IMR-90 (cell line): ENCODE measurements around the gene FNBP1L. TPM values are rescaled to one million over a fixed set of nuclear protein-coding genes. Genes with fewer than 3 reads are reported as not detected.

Experiments
- ATAC-seq: fragments of 200-7000 bp; cut with Tn5 transposase; 2 replicates; pipeline ENCODE4 v1.9.1; 2020; ENCODE audit warnings: low read depth, mild to moderate bottlenecking, moderate library complexity
- BruUV-seq: library from RNA; stranded (reverse); fragments of 400-500 nt; replicated peaks from 2 replicates; lab custom pipeline; 2021; lab: Mats Ljungman, UMichigan
- CTCF ChIA-PET: fragments of 300-600 bp; formaldehyde crosslinking; extraction: SDS; loops from one replicate; lab custom pipeline; 2021; ENCODE audit warnings: antibody characterized with exemption; lab: Yijun Ruan, JAX
- POLR2A ChIA-PET: fragments of 300-600 bp; sonication (Branson Sonifier 250); formaldehyde crosslinking; loops from one replicate; lab custom pipeline; 2022; ENCODE audit warnings: antibody characterized with exemption; ENCODE audit not compliant: unreplicated experiment; lab: Charles Lee
- DNase-seq: peaks from one replicate; pipeline ENCODE4 v3.0.0; 2013
- H2AFZ ChIP-seq: replicated peaks from 2 replicates; pipeline ENCODE3; 2013; ENCODE audit warnings: low read length, mild to moderate bottlenecking; ENCODE audit not compliant: poor library complexity
- H2AK5ac ChIP-seq: 2 replicates; pipeline ENCODE4 v1.6.1; 2013; ENCODE audit warnings: low read depth, low read length, inconsistent platforms
- H2AK9ac ChIP-seq: replicated peaks from 2 replicates; pipeline ENCODE3; 2013; ENCODE audit warnings: mild to moderate bottlenecking, low read depth, low read length, moderate library complexity; ENCODE audit not compliant: poor library complexity
- H2BK120ac ChIP-seq: 2 replicates; pipeline ENCODE4 v1.6.1; 2013; ENCODE audit warnings: low read depth, low read length, inconsistent platforms
- H2BK15ac ChIP-seq: 3 replicates; pipeline ENCODE4 v1.6.1; 2013; ENCODE audit warnings: low read depth, low read length, inconsistent platforms
- H2BK20ac ChIP-seq: 2 replicates; pipeline ENCODE4 v1.6.1; 2013; ENCODE audit warnings: low read depth, mild to moderate bottlenecking, inconsistent platforms, low read length, moderate library complexity
- H2BK5ac ChIP-seq: 2 replicates; pipeline ENCODE4 v1.6.1; 2013; ENCODE audit warnings: mild to moderate bottlenecking, low read depth, low read length, inconsistent platforms; ENCODE audit not compliant: poor library complexity, severe bottlenecking
- H3K14ac ChIP-seq: replicated peaks from 2 replicates; pipeline ENCODE4 v1.6.1; 2013; ENCODE audit warnings: low read depth, low read length, inconsistent platforms
- H3K18ac ChIP-seq: 2 replicates; pipeline ENCODE4 v1.6.1; 2013; ENCODE audit warnings: low read depth, low read length, control low read depth
- H3K23ac ChIP-seq: 2 replicates; pipeline ENCODE4 v1.6.1; 2013; ENCODE audit warnings: low read depth, low read length, inconsistent platforms
- H3K27ac ChIP-seq: 2 replicates; pipeline ENCODE4 v1.5.1; 2013; ENCODE audit warnings: mild to moderate bottlenecking, control low read depth, low read length; ENCODE audit not compliant: insufficient read depth
- H3K27me3 ChIP-seq: 2 replicates; pipeline ENCODE4 v1.6.1; 2013; ENCODE audit warnings: low read length; ENCODE audit not compliant: control insufficient read depth, insufficient read depth
- H3K36me3 ChIP-seq: 2 replicates; pipeline ENCODE4 v1.6.1; 2013; ENCODE audit warnings: low read length, mixed read lengths; ENCODE audit not compliant: control insufficient read depth, insufficient read depth
- H3K4ac ChIP-seq: 2 replicates; pipeline ENCODE4 v1.6.1; 2013; ENCODE audit warnings: low read depth, low read length, inconsistent platforms
- H3K4me1 ChIP-seq: 2 replicates; pipeline ENCODE4 v1.6.1; 2013; ENCODE audit warnings: low read length, mixed read lengths; ENCODE audit not compliant: control insufficient read depth, insufficient read depth
- H3K4me2 ChIP-seq: 2 replicates; pipeline ENCODE4 v1.6.1; 2013; ENCODE audit warnings: low read depth, mild to moderate bottlenecking, control low read depth, low read length, moderate library complexity
- H3K4me3 ChIP-seq: 2 replicates; pipeline ENCODE4 v1.5.1; 2013; ENCODE audit warnings: low read depth, mild to moderate bottlenecking, control low read depth, low read length, moderate library complexity; ENCODE audit not compliant: insufficient read depth
- H3K56ac ChIP-seq: 2 replicates; pipeline ENCODE4 v1.6.1; 2013; ENCODE audit warnings: low read length, inconsistent platforms; ENCODE audit not compliant: insufficient read depth; ENCODE audit errors: extremely low read depth
- H3K79me1 ChIP-seq, 2 experiments: 2 replicates each; pipeline ENCODE4 v1.6.1; 2013; ENCODE audit warnings: low read length in 2 of 2, inconsistent platforms in 1 of 2, low read depth in 1 of 2
- H3K9ac ChIP-seq: 2 replicates; pipeline ENCODE4 v1.6.1; 2013; ENCODE audit warnings: low read depth, low read length, control low read depth
- H3K9me1 ChIP-seq: 2 replicates; pipeline ENCODE4 v1.6.1; 2013; ENCODE audit warnings: low read length, inconsistent platforms; ENCODE audit not compliant: insufficient read depth
- H3K9me3 ChIP-seq: 2 replicates; pipeline ENCODE4 v1.6.1; 2013; ENCODE audit warnings: low read length; ENCODE audit not compliant: control insufficient read depth, insufficient read depth
- H4K20me1 ChIP-seq: 2 replicates; pipeline ENCODE4 v1.6.1; 2013; ENCODE audit warnings: low read length, inconsistent platforms; ENCODE audit not compliant: insufficient read depth
- H4K5ac ChIP-seq: 2 replicates; pipeline ENCODE4 v1.6.1; 2013; ENCODE audit warnings: mild to moderate bottlenecking, low read depth, low read length, control low read depth
- H4K8ac ChIP-seq, 2 experiments: 2 replicates each; pipeline ENCODE4 v1.6.1; 2013; ENCODE audit warnings: low read depth in 2 of 2, low read length in 2 of 2, control low read depth in 1 of 2, inconsistent platforms in 1 of 2
- H4K91ac ChIP-seq: 2 replicates; pipeline ENCODE4 v1.6.1; 2013; ENCODE audit warnings: low read depth, low read length, inconsistent platforms; ENCODE audit not compliant: insufficient read depth
- BHLHE40 ChIP-seq: fragments of 150-350 bp; IDR thresholded peaks from 2 replicates; pipeline ENCODE4 v1.6.1; 2016; ENCODE audit warnings: mild to moderate bottlenecking, low read depth, low read length
- CHD1 ChIP-seq: IDR thresholded peaks from 2 replicates; pipeline ENCODE4 v1.6.1; 2012; ENCODE audit warnings: low read depth, low read length, improper control_type of control experiment
- CTCF ChIP-seq: conservative IDR thresholded peaks from 2 replicates; pipeline ENCODE4 v1.5.1; 2012; ENCODE audit warnings: mild to moderate bottlenecking, low read depth, low read length, improper control_type of control experiment
- ELK1 ChIP-seq: fragments of 150-350 bp; IDR thresholded peaks from 2 replicates; pipeline ENCODE4 v1.6.1; 2016; ENCODE audit warnings: low read depth, mild to moderate bottlenecking, low read length, moderate library complexity, borderline replicate concordance
- FOS ChIP-seq: fragments of 150-350 bp; IDR thresholded peaks from 2 replicates; pipeline ENCODE4 v1.6.1; 2016; ENCODE audit warnings: low read depth, low read length
- MAFK ChIP-seq: IDR thresholded peaks from 2 replicates; pipeline ENCODE4 v1.6.1; 2012; ENCODE audit warnings: low read depth, low read length, improper control_type of control experiment
- MAZ ChIP-seq: IDR thresholded peaks from 2 replicates; pipeline ENCODE4 v1.6.1; 2012; ENCODE audit warnings: low read depth, mild to moderate bottlenecking, low read length, improper control_type of control experiment, moderate library complexity, borderline replicate concordance
- MXI1 ChIP-seq: IDR thresholded peaks from 2 replicates; pipeline ENCODE4 v1.6.1; 2012; ENCODE audit warnings: low read depth, mild to moderate bottlenecking, low read length, moderate library complexity, borderline replicate concordance
- POLR2A ChIP-seq: IDR thresholded peaks from 2 replicates; pipeline ENCODE4 v1.6.1; 2012; ENCODE audit warnings: mild to moderate bottlenecking, low read depth, low read length
- RAD21 ChIP-seq: IDR thresholded peaks from 2 replicates; pipeline ENCODE4 v1.6.1; 2012; ENCODE audit warnings: low read length, improper control_type of control experiment
- RCOR1 ChIP-seq: IDR thresholded peaks from 2 replicates; pipeline ENCODE4 v1.6.1; 2012; ENCODE audit warnings: mild to moderate bottlenecking, low read length, improper control_type of control experiment; ENCODE audit not compliant: insufficient replicate concordance
- RFX5 ChIP-seq: IDR thresholded peaks from 2 replicates; pipeline ENCODE4 v1.8.0; 2012; ENCODE audit warnings: low read depth, mild to moderate bottlenecking, low read length, moderate library complexity
- WGBS, 2 experiments: methylation state at CpG; one replicate each; pipeline versions ENCODE4 v1.1.5 to v1.1.7; 2013; ENCODE audit warnings: missing lambda C conversion rate in 2 of 2; ENCODE audit not compliant: insufficient read length in 1 of 2; ENCODE audit errors: extremely low coverage in 2 of 2; 5-methylcytosine and 5-hydroxymethylcytosine counted together
- dilution Hi-C: fragments of 300-500 bp; cut with HindIII; formaldehyde crosslinking; loops from one replicate; pipeline ENCODE4 v1.14.3; 2018; ENCODE audit warnings: low sequenced_read_pairs; ENCODE audit not compliant: unreplicated experiment
- in situ Hi-C: fragments of 300-500 bp; cut with MboI; formaldehyde crosslinking; loops from 3 replicates; pipeline ENCODE4 v1.14.3; 2019; ENCODE audit warnings: low sequenced_read_pairs, inconsistent platforms, mixed read lengths
- intact Hi-C: fragments of 100-400 bp; cut with micrococcal nuclease; formaldehyde crosslinking; loops from 2 replicates; pipeline ENCODE4 v1.10.0; 2022
- polyA plus RNA-seq, 3 experiments: library from polyadenylated mRNA; depleted of rRNA; stranded (reverse); fragments of >200 nt; gene quantifications; 2 replicates each; pipeline ENCODE4 v1.2.3, GENCODE V29; 2012; ENCODE audit warnings: low replicate concordance in 1 of 3
- total RNA-seq: library from RNA; depleted of rRNA; stranded (reverse); fragments of >200 nt; gene quantifications from 2 replicates; pipeline ENCODE4 v1.2.3, GENCODE V29; 2012
- TF ChIP-seq, protein P1 (sequence below): fragments of 150-350 bp; IDR thresholded peaks from 2 replicates; pipeline ENCODE4 v1.6.1; 2017; ENCODE audit warnings: mild to moderate bottlenecking, antibody characterized with exemption, low read length, low read depth

FNBP1L gene
- total and polyA plus RNA-seq, 2 of the 4 experiments (the other 2 are of a cell fraction), result 9.3 to 15.2 TPM

DNA sequence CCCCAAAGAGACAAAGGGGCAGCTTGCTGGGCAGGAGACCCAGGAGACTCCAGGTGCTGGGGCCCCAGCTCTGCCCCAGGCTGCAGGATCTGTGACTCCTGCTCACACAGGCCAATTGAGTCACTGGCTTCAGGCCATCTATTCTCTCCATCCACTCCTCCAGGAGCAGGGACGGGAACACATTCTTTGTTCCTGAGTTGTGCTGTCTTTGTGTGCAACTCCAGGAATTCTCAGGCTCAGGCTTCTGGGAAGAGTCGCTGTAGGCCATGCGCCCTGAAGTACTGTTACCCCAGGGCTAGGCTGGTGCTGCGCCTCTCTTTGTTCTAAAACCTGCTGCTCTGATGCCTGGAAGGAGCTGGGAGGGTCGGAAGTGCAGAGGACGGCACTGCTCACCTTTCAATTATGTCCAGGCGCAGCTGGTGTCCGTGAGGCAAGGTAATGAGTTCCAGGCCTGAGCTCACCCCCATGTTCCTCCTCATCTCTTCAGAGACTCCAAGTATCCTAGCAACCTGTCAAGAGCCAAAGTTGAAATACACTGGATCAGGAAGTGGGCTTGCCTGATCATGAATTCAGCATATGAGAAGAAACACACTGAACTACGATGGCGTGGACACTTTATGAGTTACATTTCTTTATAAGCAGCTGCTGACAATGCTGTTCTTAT, 127.8 kb downstream of the FNBP1L start (continued):
- no peak for TF ChIP-seq MAFK

DNA sequence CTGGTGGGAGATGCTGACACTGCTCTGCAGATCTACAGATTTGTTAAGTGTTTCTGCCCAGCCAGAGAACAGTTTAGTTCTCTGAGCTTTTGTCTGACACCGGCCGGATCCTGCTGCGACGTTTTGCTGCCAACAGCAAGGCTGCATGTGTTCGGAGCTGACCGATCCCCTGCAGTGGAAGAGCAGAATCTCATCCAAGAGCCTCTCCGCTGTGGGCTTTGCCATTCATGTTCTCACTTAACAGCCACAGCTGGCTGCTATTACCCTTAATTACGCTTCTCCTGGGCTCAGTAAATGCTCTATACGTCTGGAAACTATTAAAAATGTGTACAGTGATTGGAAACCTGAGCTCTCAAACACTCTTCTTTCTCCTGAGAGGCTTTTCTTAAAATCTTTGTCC, 128.4 kb downstream of the FNBP1L start:
- H4K20me1 ChIP-seq, result peaks cover 44% of the 10 kb centered on the region
- no TSS peak for BruUV-seq
- peaks cover 49% of the 10 kb centered on the region for H3K36me3 ChIP-seq
- no peak overlapping the region for H3K27ac ChIP-seq
- ATAC-seq (no peak), DNase-seq (no peak)
- ChIA-PET POLR2A (interaction anchor here (0.5 kb wide), 1 partner anchor 85 kb away, joined by 14 read pairs; no protein-coding TSS in a partner anchor), CTCF (interaction anchor here (1.1 kb wide), 1 partner anchor 12 kb away, joined by 4 read pairs; no protein-coding TSS in a partner anchor)
- no peak overlapping the region for H4K91ac ChIP-seq
- no peak overlapping the region for H2BK15ac ChIP-seq
- no peaks in the 10 kb centered on the region for H3K9me3 ChIP-seq
- H3K4me1 ChIP-seq, result peaks cover 13% of the 10 kb centered on the region
- no peak overlapping the region for H2BK5ac ChIP-seq
- no peak overlapping the region for H3K9ac ChIP-seq
- H3K14ac ChIP-seq, result no peak overlapping the region
- H3K4ac ChIP-seq, result no peak overlapping the region
- no peak overlapping the region for H3K18ac ChIP-seq
- WGBS, 2 experiments, result 49% methylated on average over 7 of the region's 9 CpGs; no CpG with 5 or more reads in 1 of the 2 experiments
- H3K79me1 ChIP-seq, result peaks cover 50 to 80% of the 10 kb centered on the region in 2 experiments
- H2AFZ ChIP-seq, result no peak overlapping the region
- no peaks in the 10 kb centered on the region for H3K27me3 ChIP-seq
- H2BK20ac ChIP-seq, result no peak overlapping the region
- no peak overlapping the region for H4K5ac ChIP-seq
- H3K9me1 ChIP-seq, result peaks cover 19% of the 10 kb centered on the region
- H3K56ac ChIP-seq, result no peak overlapping the region
- no peak overlapping the region for H3K4me2 ChIP-seq
- in situ Hi-C loops, result no loop called here
- H3K23ac ChIP-seq, result no peak overlapping the region
- no peak overlapping the region for H2AK9ac ChIP-seq
- intact Hi-C loops, result no loop called here
- no peak overlapping the region for H3K4me3 ChIP-seq
- dilution Hi-C loops, result no loop called here
- no peak overlapping the region for H4K8ac ChIP-seq
- no peak for TF ChIP-seq BHLHE40
- TF ChIP-seq RCOR1, result no peak
- TF ChIP-seq RAD21, result no peak
- TF ChIP-seq, protein P1, sequence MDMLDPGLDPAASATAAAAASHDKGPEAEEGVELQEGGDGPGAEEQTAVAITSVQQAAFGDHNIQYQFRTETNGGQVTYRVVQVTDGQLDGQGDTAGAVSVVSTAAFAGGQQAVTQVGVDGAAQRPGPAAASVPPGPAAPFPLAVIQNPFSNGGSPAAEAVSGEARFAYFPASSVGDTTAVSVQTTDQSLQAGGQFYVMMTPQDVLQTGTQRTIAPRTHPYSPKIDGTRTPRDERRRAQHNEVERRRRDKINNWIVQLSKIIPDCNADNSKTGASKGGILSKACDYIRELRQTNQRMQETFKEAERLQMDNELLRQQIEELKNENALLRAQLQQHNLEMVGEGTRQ, result no peak
- no peak for TF ChIP-seq MAFK
- no peak for TF ChIP-seq MXI1
- no peak for TF ChIP-seq RFX5
- TF ChIP-seq ELK1, result no peak
- TF ChIP-seq CTCF, result no peak
- no peak for TF ChIP-seq MAZ
- TF ChIP-seq CHD1, result no peak
- TF ChIP-seq FOS, result no peak
- TF ChIP-seq POLR2A, result no peak
- no peak overlapping the region for H2AK5ac ChIP-seq
- no peak overlapping the region for H2BK120ac ChIP-seq
